ENCODE measurements around the gene MAGEA11.
"Not testable (repeated sequence)": the region's sequence is repeated elsewhere in the genome, so short reads cannot be mapped to it uniquely, and the experiment has no call there.

Gene MAGEA11

DNA sequence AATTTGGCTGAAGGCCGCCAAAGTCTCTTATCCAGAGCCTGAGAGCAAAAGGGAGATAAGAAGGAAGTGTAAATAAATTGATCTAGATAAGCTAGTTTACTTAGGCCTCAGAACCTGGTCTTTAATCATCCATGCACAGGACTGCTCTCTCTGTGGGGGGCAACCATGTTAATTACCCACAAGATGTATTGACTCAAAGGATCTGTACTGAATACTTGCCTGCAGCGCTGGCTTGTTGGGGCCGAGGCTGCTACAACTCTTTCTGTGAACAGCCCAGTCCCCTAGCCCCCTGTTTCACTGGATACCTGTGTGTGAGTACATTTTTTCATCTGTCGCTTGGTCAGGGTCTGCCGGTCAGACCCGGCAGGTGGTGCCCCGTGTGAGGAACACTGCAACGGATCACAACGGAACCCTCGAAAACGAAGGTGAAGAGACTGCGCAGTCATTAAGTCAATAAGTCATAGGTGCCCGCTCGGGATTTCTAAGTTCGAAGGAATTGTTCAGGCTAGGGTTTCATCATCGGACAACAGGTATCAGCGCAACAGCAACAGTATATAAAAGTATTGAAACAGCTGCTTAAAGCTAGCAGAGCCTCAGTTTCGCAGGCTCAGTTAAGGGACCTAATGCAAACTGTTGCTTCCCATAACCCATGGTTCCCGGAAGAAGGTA lies 8.3 kb downstream of the MAGEA11 start:
- no peak for DNase-seq

DNA sequence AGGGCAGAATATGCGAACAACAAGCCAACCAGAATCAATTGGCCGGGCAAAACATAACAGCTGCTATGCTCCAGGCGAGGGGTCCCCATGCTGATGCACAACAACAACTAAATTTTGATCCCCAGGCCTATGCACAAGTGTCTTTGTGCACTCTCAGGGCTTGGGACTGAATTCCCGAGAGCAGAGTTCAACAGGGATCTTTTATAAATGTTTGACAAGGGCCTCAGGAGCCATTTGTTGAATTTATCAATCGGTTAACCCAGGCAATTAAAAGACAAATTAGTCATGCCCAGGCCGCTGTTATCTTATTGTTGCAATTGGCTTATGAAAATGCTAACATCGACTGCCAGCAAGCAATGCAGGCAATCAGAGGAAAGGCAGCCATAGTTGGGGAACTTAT lies 9.4 kb downstream of the MAGEA11 start:
- not testable (repeated sequence) for DNase-seq

DNA sequence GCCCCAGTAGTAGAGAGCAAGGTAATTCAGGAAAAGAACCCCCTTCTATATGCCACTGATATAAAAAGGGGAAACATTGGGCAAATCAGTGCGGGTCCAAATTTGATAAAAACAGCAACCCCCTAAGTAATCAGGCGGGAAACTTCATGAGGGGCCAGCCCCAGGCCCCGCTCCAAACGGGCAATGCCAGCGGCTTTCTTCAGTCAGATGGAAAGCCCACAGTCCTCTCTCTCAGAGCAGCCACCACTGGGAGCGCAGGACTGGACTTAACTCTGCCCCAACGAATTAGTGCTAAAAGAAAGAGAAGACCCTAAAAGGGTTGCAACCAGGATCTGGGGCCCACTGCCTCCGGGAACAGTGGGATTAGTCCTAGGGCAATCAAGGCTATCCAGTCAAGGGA lies 9.9 kb downstream of the MAGEA11 start:
- DNase-seq, result no peak

DNA sequence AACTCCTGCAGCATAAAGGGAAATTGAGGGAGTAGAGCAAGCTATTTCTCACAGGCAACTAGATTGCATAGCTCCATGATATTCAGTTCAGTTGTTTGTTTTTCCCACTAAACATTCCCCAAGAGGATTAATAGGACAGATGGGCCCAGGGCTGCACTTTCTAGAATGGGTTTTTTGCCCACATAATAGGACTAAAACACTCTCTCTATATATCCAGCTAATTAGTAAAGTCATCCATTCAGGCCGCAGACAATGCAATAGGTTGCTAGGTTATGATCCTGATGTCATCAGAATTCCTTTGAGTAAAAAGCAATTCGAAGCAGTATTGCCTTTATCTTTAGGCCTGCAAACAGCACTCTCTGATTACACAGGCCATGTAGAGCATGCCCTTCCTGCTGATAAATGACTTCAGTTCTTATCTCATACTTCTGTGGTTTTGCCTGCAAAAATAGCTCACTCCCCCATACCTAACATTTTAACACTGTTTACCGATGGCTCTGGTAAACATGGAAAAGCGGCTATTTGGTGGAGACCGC lies 11.8 kb downstream of the MAGEA11 start:
- DNase-seq, result not testable (repeated sequence)

DNA sequence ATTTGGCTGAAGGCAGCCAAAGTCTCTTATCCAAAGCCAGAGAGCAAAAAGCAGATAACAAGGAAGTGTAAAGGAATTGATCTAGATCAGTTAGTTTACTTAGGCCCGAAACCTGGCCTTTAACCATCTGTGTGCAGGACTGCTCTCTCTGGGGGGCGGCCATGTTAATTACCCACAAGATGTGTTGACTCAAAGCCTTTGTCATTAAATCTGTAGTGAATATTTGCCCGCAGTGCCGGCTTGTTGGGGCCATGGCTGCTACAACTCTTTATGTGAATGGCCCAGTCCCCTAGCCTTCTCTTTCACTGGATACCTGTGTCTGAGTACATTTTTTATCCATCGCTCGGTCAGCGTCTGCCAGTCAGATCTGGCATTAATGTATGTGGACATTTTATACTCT lies 15.4 kb downstream of the MAGEA11 start:
- not testable (repeated sequence) for DNase-seq

DNA sequence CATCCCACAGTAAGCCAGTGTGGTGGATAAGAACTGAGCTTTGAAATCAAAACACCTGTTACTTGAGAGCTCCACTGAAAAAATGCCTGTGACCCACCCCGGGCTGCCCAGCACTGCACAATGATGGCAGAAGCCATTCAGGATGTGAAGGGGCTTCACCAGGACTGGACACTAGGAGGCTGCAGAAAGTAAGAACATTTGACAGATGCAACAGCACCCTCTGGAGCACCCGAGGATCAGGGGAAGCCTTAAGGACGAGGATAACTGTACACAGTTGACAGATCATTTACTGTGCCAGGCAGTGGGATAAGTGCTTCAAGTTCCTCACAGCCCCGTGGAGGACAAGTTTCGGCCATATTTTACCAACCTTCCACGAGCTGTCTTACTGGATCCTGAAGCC lies 30.4 kb downstream of the MAGEA11 start:
- DNase-seq, result not testable (repeated sequence)

DNA sequence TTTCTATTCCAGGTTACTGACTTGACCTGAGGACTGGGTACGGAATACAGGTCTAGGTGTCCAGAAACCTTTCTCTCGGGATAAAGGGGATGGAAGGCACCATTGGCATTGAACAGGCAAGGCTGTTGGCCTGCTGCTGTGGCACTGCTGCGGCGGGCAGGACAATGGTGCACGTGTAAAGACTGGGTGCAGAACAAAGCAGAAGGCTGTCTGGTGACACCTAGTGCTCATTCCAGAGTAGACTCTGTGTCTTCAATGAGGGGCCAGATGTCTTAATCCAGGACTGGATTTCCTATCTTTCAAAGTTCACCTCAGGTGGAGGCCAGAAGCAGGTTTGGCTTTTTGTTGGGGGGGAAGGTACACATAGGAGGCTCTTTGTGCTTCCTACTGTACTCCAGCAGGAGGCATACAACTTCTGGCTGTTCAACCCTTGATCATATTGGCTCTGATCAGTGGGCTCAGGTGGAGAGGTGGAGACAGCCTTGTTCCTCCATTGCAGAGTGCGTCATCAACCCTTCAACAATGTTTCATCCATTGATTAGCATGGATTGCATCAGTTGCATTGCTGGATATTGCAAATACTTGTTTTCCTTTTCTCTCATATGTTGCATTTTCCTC lies 34.6 kb downstream of the MAGEA11 start:
- DNase-seq, result not testable (repeated sequence)

DNA sequence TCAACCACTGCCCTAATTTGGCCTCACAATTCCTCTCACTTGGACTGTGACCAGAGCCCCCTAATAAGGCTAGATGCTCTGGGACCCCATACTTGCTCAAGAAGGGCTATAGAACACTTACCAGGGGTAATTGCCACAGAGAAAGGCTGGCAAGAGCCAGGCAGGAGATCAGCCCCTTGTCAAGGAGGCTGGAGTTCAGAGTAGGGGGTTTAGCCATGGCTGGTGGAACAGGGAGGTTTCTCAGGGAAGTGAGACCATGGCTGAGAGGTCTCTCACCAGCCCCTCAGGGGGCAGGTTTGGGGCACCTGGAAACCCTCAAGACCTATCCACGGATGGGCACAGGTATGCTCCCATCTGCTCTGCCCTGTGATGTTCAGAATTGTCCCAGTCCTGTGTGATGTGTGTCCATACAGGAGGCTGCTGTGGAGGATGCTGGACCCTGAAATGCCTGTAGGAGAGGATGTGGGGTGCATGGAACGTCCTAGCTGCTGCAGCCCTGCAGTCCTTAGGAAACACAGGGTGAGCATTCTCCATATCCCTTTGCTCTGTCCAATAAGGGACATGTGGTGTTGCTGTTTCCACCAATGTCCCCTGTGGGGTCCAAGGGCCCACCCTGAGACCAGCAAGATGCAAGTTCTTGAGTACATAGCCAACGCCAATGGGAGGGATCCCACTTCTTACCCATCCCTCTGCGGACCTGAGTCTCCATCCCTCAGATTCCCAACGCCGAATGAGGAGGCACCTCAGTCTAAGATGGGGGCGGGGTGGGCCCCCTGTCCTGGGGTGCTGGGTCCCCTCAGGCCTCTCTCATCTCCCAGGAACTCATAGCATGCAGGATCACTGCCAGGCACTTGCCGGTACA lies 45.6 kb downstream of the MAGEA11 start:
- no peak for DNase-seq

DNA sequence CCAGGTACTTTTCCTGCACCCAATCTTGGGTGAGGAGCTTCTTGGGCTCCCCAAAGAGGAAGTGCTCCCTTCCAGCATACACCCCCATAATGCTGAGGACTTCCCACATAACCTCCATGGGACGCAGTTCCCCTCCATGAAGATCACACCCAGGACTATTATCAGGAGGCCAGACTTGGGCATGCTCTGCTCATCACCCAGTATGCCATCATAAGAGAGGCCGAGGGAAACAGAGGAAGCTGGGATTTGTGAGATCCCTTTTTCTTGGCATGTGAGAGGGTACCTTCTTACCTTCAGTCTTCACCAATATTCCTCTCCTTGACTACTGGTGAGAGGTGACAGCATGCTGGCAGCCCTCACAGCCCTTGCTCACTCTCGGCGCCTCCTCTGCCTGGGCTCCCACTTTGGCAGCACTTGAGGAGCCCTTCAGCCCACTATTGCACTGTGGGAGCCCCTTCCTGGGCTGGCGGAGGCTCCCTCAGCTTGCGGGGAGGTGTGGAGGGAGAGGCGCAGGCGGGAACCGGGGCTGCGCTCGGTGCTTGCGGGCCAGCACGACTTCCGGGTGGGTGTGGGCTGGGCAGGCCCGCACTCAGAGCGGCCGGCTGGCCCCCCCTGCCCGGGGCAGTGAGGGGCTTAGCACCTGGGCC lies 46.3 kb downstream of the MAGEA11 start:
- no peak for DNase-seq

DNA sequence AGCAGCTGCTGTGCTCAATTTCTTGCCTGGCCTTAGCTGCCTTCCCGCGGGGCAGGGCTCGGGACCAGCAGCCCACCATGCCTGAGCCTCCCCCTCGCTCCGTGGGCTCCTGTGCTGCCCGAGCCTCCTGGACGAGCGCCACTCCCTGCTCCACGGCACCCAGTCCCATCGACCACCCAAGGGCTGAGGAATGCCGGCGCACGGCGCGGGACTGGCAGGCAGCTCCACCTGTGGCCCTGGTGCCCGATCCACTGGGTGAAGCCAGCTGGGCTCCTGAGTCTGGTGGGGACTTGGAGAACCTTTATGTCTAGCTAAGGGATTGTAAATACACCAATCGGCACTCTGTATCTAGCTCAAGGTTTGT lies 46.8 kb downstream of the MAGEA11 start:
- DNase-seq, result not testable (repeated sequence)

DNA sequence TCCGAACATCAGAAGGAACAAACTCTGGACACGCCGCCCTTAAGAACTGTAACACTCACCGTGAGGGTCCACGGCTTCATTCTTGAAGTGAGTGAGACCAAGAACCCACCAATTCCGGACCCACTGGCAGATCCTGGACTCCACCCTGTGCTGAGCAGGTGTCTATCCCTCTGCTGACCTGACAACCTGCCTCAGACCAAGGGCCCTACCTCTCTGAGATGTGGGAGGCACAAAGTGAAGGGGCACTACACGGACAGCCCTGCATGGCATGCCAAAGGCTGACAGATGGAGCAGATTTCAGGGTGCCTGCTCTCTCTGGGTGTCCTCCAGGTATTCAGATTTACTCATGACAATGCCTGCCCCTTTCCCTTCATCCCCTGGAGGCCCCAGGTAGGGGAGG lies 48.0 kb downstream of the MAGEA11 start:
- DNase-seq, result no peak

DNA sequence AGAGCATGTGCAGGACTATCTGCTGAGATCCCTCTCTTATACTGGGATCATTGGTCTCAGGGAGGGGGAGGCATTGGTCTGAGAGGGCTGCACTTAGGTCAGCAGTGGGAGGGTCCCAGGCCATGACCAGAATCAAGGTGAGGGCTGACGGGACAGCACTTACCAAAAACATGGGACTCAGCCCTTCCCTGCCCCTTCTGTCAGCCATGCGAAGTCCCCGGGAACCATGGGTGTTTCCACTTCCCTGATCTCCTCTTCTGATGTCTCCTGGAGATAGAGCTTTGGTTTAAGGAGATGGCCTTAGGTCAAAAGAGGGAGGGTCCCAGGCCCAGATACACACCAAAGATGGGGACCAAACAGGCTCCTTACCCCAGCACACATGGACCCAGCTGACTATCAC lies 49.1 kb downstream of the MAGEA11 start:
- no peak for DNase-seq

DNA sequence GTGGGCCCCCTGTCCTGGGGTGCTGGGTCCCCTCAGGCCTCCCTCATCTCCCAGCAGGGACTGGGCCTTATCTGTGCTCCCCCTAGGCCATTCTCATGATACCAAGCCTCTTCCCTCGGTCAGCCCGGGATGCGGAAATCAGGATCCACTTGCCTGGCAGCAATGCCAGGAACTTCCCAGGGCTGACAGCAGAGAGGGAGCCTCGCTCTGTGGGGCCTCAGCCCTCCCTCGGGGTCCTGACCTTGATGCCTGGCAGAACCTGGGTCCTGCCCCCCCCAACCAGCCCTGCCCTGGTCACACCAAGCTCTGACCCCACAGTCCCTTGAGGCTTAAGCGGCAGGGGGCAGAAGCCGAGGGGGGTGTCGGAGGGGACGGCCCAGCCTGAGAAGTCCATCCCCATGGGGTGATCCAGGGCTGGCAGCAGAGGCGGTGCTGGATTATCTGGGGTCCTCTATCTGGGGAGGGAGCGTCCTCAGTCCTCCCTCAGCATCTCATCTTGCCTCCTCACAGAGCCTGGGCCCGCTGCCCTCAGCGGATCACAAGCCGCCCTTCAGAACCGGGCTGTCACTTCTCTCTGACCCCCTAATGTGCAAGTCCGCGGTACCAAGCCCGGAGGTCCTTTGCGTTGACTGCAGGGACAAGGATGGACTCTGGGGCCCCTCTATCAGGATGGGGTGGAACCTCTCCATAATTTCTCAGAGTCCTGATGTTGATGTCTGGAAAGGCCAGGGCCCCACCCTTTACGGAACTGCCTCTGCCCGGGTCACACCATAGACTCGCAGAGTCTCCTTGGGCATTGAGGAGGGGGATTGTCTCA lies 50.2 kb downstream of the MAGEA11 start:
- DNase-seq, result not testable (repeated sequence)

DNA sequence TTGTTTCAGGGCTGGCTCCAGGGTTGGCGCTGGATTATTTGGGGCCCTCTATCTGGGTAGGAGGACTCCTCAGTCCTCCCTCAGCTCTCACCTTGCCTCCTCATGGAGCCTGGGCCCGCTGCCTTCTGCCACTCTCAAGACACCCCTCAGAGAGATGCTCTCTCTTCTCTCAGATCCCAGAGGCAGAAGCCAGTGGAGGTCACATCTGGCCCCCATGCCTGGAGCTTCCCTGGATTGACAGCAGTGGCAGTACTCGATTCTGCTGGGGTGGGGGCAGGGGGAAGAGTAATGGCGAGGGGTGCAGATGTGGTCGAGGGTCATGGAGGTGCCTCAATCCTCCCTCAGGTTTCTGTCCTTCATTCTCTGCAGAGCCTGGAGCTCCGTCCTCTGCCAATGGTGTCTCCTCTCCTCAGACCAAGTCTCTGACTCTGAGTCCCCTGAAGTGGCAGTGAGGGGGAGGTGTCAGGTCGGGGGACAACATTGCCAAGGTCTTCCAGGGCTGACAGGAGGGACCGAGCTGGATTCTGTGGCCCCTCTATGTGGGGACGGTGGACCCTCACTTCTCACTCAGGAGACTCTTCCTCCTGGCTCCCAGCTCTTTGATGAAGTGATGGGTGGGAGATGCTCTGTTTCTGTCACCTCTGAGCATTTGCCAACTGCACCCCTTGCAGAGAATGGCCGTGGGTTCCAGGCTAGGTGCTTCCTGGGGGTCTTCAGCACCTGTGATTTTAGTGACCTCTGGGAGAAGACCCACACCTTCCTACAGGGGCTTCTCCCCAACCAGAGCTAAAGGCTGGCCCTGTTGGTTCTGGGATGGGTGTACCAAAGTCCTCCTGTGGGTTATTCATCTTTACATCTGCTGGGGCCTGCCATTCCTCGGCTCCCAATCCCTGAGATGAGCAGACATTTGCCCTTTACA lies 51.1 kb downstream of the MAGEA11 start:
- DNase-seq, result no peak

Data from NK-92 treated with Interleukin-12 subunit alpha and Interleukin-12 subunit beta, amount 100 ng/mL, for 24 hours (cell line).